ENCODE data around the gene IQSEC1. TPM values are rescaled to one million over a fixed set of nuclear protein-coding genes. Genes with fewer than 3 reads are reported as not detected.

Gene IQSEC1
- total RNA-seq, 1 donor from 2014 or later = 37.2 TPM

- no peaks in the 10 kb centered on the region for H3K27me3 Mint-ChIP-seq (ENCODE audit: low read depth)
- TF ChIP-seq, protein P1, sequence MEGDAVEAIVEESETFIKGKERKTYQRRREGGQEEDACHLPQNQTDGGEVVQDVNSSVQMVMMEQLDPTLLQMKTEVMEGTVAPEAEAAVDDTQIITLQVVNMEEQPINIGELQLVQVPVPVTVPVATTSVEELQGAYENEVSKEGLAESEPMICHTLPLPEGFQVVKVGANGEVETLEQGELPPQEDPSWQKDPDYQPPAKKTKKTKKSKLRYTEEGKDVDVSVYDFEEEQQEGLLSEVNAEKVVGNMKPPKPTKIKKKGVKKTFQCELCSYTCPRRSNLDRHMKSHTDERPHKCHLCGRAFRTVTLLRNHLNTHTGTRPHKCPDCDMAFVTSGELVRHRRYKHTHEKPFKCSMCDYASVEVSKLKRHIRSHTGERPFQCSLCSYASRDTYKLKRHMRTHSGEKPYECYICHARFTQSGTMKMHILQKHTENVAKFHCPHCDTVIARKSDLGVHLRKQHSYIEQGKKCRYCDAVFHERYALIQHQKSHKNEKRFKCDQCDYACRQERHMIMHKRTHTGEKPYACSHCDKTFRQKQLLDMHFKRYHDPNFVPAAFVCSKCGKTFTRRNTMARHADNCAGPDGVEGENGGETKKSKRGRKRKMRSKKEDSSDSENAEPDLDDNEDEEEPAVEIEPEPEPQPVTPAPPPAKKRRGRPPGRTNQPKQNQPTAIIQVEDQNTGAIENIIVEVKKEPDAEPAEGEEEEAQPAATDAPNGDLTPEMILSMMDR (IDR thresholded peaks at IDR 0.05) = no peak
- DNase-seq (ENCODE audit: low spot score) = no peak
- H3K27ac Mint-ChIP-seq (ENCODE audit: unreplicated experiment) = no peak overlapping the region
- H3K9me3 Mint-ChIP-seq (ENCODE audit: low read depth) = no peaks in the 10 kb centered on the region
- H3K4me1 Mint-ChIP-seq (ENCODE audit: low read depth) = peaks cover 40% of the 10 kb centered on the region
- H3K36me3 Mint-ChIP-seq (ENCODE audit: low read depth) = no peaks in the 10 kb centered on the region
- H3K4me3 Mint-ChIP-seq (ENCODE audit: unreplicated experiment) = no peak overlapping the region
These were observed 10.0 kb upstream of the IQSEC1 start for GRCh38 chr3:13083254-13083653.

DNA sequence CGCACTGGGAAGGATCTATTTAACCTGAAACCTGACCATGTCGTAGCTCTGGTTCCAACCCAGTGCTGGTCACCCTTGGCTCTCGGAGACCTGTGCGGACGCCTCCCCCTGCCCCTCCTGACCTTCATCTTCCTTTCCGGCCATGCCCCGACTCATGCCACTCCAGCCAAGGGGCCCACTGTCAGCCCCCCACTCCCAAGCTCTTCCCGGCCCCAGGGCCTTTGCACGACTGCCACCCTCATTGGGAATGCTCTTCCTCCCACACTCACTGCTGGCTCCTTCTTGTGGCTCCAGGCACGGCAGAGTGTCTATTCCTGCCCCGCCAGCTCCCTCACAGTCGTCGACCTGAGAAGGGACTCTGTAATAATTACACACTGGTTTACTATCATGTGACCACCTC is 9.4 kb upstream of the IQSEC1 start:
- Mint-ChIP-seq H3K9me3 (ENCODE audit: low read depth) (no peaks in the 10 kb centered on the region), H3K27me3 (ENCODE audit: low read depth) (peaks cover 4% of the 10 kb centered on the region), H3K27ac (ENCODE audit: unreplicated experiment) (no peak overlapping the region), H3K36me3 (ENCODE audit: low read depth) (no peaks in the 10 kb centered on the region), H3K4me1 (ENCODE audit: low read depth) (peaks cover 38% of the 10 kb centered on the region), H3K4me3 (ENCODE audit: unreplicated experiment) (no peak overlapping the region)
- TF ChIP-seq, protein P1 (IDR thresholded peaks at IDR 0.05) = no peak
- no peak for DNase-seq (ENCODE audit: low spot score)

GRCh38 chr3:13081603-13082360 is 8.6 kb upstream of the IQSEC1 start:
- no peak overlapping the region for H3K4me3 Mint-ChIP-seq (ENCODE audit: unreplicated experiment)
- H3K27me3 Mint-ChIP-seq (ENCODE audit: low read depth) = peaks cover 9% of the 10 kb centered on the region
- H3K9me3 Mint-ChIP-seq (ENCODE audit: low read depth) = no peaks in the 10 kb centered on the region
- no peaks in the 10 kb centered on the region for H3K36me3 Mint-ChIP-seq (ENCODE audit: low read depth)
- TF ChIP-seq, protein P1 (IDR thresholded peaks at IDR 0.05) = no peak
- peaks cover 36% of the 10 kb centered on the region for H3K4me1 Mint-ChIP-seq (ENCODE audit: low read depth)
- DNase-seq (ENCODE audit: low spot score) = no peak
- no peak overlapping the region for H3K27ac Mint-ChIP-seq (ENCODE audit: unreplicated experiment)

DNA sequence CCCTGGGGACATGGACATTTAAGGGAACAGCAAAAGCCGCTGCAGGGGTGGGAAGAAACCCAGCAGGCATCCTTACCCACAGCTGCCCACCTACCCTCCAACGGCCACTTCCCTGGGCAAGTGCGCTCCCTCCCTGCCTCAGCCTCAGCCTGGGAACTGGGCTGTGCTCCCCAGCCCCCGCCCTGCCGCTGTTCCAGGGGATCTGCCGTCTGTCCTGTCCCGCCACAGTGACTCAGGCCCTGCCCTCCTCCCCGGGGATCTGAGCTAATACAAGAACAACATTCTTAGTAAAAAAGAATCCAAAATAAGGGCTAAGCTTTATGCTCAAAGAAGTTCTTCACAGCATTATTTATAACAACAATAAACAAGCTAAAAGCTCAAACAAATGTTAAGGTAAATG is 7.4 kb upstream of the IQSEC1 start:
- no peak for DNase-seq (ENCODE audit: low spot score)
- no peaks in the 10 kb centered on the region for H3K9me3 Mint-ChIP-seq (ENCODE audit: low read depth)
- peak overlapping the region; percentile 27 for H3K27ac Mint-ChIP-seq (ENCODE audit: unreplicated experiment)
- TF ChIP-seq, protein P1 (IDR thresholded peaks at IDR 0.05) = no peak
- H3K4me3 Mint-ChIP-seq (ENCODE audit: unreplicated experiment) = no peak overlapping the region
- peaks cover 39% of the 10 kb centered on the region for H3K4me1 Mint-ChIP-seq (ENCODE audit: low read depth)
- H3K36me3 Mint-ChIP-seq (ENCODE audit: low read depth) = no peaks in the 10 kb centered on the region
- peaks cover 17% of the 10 kb centered on the region for H3K27me3 Mint-ChIP-seq (ENCODE audit: low read depth)

DNA sequence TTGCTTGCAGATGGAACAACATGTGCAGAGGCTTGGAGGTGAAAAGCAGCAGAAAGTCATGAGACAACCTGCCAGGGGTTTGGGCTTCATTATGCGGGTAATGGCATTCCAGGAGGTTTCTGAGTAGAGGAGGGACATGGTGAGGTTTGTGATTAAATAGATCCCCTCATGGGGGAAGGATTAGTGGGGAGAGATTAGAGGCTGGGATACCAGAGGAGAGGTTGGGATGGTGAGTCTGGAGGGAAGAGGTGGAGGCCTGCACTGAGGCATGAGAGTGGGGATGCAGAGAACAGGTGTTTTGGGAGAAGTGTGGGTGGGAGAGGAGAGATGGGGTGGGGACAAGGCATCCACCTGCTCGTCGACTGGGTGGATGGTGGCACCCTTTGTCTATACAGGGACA is 6.8 kb upstream of the IQSEC1 start:
- Mint-ChIP-seq H3K27me3 (ENCODE audit: low read depth) (peaks cover 23% of the 10 kb centered on the region), H3K4me1 (ENCODE audit: low read depth) (peaks cover 39% of the 10 kb centered on the region), H3K9me3 (ENCODE audit: low read depth) (no peaks in the 10 kb centered on the region), H3K4me3 (ENCODE audit: unreplicated experiment) (no peak overlapping the region), H3K27ac (ENCODE audit: unreplicated experiment) (no peak overlapping the region), H3K36me3 (ENCODE audit: low read depth) (no peaks in the 10 kb centered on the region)
- DNase-seq (ENCODE audit: low spot score) = no peak
- TF ChIP-seq, protein P1 (IDR thresholded peaks at IDR 0.05) = no peak
